Measurements from ENCODE around the gene STARD3.

STARD3 gene

DNA sequence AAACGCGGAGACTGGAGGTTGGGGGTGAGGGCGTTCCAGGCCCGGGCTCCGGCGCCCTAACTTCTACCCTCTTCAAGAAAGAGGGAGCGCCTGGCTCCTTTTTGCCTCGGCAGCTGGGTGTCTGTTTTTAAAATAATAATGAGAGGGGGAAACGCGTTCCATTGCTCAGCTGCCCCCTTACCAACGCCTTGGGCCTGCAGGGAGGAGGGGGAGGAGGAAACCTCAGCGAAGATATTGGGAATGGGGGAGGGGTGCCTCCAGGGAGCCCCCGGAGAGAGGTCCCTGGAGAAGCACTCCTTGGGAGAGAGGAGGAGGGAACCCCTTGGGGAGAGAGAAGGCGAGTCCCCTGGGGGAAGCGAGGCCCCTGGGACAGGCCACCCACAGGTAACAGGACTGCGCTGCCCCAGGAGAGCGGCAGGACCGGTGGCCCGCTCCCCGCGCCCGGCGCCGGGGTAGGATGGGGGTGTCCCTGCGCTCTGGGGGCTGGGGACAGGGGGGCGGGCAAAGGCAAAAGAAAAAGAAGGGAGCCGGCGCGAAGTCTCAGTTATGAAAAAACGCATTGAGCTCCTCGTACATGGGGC, 31.9 kb upstream of the STARD3 start:
- DNase-seq (ENCODE audit: low spot score) = no peak

DNA sequence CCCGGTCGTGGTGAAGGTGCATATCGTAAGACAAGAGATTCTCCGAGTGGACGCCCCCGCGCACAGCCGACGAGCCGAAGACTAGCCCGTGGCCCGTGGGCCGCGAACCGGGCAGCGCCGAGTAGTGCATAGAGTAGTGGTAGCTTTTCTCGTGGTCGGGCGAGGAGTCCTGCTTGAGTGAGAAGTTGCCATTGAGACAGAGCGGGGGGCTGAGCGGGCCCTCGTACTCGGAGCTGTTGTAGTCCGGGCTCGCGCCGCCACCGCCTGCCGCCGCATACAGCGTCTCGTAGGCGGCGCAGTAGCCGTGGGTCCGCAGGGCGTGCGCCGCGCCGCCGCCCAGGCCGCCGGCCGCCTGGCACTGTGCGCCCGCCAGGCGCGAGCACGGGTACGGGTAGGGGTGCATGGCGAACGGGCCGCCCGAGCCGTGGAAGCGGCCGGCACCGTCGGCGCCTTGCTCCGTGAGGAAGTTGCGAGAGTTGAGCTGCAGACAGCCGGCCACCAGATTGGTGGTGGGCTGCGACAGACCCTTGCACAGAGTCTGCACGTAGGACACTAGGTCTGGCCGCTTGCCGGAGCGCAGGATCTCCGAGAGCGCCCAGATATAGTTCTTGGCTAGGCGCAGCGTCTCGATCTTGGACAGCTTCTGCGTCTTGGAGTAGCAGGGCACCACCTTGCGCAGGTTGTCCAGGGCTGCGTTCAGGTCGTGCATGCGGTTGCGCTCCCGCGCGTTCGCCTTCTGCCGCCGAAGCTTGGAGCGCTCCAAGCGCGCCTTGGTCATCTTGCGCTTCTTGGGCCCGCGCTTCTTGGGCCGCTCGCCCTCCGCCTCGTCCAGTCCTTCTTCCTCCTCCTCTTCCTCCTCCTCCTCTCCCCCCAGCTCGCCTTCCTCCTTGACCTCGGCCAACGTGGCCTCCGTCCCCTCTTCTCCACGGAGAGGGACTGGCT, 31.2 kb upstream of the STARD3 start:
- peak; percentile 16 for DNase-seq (ENCODE audit: low spot score)

- DNase-seq (ENCODE audit: low spot score) = no peak
These were observed 30.4 kb upstream of the STARD3 start for GRCh38 chr17:39606434-39607056.

DNA sequence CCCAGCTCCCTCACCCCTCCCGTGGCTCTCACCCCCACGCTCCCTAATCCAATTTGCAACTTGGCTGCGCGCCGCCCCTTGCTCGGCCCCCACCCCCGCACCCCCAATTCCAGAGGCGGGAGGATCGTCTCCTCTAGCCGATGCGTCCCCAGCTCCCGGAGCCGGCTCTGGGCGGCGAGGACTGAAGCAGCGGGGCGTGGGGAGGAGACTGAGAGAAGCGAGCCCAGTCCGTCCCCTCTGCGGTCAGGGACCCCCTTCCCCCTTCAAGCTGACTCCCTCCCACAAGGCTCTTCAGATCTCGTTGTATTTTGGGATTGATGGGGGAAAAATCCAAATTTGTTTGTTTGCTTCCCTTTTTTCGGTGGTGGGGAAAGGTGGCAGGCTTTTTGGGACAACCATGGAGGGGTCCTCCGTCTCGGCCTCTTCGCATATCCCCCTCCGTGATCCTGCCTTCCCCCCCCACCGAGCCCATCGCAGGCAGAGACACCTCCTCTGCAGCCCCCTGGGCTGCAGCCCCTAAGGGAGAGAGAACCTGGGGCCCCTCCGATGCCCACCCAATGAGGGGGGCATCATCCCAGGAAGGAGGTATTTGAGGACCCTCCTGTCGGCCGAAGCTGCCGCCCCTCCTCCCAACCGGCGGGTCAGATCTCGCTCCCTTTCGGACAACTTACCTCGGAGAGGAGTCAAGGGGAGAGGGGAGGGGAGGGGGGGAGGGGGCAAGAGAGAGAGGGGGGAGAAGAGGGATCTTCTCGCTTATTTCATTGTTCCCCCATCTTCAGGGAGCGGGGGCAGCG, 29.7 kb upstream of the STARD3 start:
- DNase-seq (ENCODE audit: low spot score) = no peak

- DNase-seq (ENCODE audit: low spot score) = no peak
These were observed 29.2 kb upstream of the STARD3 start, which contains the start of gene NEUROD2 for GRCh38 chr17:39607851-39608130. NEUROD2 (minus strand) TSS chr17:39607920; CDS start chr17:39606599, 1,321 bp downstream.

DNA sequence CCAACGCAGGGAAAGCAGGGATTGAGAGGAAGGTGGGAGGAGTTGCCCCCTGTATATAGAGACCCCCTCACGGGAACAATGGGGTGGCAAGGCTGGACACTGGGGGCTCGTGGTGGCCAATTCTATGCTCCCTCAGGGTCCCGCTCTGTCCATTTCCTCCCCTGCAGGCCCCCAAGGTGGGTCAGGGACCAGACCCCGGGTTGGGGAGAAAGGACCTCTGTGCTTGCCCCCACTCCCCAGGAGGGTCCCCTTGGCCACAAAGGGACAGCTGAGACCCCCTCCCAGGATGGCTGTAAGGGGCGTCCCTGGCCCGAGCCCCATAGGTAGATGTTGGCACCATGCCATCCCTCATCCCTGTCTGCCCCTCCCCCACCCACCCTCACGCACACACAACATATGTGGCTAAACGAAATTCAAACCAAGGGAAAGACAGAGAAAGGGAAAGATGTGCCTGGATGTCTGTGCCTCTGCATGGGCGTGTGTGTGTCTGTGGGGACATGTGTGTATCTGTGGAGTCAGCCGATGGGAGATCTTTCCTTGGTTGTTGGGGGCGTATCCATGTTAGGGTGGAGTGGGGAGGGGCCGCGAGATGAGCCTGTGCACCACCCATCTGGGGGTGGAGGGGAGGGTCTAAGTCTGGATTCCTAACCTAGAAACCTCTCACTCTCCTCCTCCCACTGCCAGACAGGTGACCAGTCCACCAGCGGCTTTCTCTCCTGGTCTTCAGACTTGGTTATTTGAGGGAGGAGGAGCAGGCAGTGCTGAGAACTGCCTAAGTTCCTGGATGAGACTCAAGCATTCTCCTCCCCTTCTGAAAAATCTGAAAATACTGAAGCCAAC, 28.6 kb upstream of the STARD3 start:
- DNase-seq (ENCODE audit: low spot score) = no peak

DNA sequence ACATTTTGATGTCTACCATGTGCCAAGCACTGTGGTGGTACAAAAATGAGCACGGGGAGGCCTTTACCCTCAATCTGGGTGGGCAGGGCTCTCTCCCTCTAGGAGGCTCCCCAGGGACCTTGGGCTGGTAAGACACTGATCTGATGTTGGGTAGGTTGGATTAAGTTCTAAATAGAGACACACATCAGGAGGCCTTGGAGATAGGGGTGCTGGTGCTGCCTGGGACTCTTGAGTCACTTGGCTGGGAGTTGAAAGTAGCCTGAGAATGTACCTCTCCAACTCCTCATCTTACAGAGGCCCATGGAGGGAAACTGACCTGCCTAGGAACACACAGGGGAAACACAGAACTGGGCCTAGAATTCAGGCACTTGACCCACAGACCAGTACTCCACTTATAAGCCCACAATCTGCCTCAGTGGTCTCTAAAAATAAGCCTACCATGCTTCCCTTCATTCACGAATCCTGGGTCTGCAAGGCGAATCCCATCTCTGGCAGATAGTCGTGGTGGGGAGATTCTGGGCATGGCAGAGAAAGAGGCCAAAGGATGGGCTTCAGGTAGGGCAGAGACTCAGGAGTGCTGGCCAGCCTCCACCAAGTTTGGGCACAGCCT, 27.4 kb upstream of the STARD3 start:
- no peak for DNase-seq (ENCODE audit: low spot score)

DNA sequence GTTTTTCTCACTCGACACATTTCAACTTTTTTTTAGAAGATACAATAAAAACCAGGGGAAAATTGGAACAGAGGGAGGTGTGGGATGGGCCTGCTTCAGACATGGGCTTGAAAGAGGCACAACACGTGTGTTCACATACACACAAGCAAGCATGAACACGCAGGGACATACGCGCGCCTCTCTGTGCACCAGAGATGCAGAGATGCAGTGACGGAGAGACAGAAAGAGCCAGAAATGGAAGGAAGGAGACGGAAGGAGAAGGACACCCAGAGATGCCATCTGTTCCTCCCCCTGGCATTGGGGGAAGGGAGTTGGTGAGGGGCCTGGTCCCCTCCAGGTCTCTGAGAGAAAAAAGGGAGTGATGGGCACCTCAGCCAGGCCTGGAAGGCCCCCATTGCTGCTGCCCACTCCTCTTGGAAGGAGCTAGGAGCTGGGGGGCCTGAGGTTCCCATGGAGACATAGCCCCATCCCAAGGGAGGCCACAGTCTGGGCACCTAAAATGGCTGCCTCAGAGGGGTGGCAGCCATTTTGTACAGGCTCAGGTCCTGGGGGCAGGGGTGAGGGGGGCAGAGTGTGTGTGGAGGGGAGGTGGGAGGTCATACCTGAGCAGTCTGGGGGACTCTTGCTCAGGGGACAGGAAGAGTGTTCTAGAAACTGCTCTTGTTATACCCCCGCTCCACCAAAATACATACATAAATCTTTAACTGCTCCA, 25.4 kb upstream of the STARD3 start:
- DNase-seq (ENCODE audit: low spot score) = no peak

DNA sequence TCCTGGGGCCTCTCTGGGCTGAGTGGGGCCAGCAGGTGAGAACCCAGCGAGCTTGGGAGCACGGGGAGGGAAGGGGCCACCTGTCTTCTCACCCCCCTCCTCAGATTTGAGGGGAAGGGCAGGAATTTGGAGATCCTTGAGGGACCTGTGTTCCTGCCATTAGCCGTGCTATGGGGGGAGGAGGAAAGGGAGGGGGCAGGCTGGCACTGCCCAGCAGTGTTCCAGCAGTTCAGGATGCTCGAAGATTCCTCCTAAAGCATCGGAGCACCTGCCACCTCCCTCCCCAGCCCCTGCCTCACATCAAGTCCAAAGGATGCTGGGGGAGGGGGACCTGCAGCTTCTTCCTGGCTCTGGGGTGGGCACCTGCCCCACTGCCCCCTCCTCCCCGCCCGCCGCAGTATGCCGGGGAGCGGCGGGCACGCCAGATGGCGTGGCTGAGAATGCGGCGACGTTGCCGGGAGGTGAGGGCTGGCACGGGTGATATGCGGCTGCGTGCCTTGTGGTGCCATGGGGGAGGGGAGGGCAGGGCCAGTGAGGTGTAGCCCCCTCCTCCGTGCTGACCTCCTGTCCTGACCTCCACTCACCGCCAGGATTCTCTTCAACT, 24.6 kb upstream of the STARD3 start:
- no peak for DNase-seq (ENCODE audit: low spot score)

DNA sequence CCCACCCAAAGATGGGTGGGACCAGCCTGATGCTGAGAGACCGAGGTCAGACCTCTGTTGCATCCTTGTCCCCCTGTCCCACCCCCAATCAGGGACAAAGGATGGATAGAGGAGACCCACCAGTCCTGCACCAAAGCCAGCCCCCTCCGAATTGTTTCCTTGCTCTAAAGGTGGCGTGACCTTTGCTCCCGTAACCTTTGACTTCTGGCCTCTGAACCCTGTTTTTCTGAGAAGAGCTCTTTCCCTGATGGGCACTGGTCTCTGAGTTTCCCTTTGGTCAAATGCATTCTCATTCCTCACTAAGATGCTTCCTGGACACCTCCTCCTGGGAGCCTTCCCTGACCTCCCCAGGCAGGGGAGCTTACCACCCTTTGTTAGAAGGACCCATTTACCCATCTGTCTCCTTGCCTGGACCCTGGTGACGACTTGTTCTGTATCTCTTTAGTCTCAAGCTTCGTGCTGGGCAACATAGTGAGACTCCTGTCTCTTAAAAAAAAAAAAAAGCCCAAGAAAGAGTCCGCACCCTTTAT, 23.9 kb upstream of the STARD3 start:
- DNase-seq (ENCODE audit: low spot score) = no peak

GRCh38 chr17:39614545-39615157, 22.3 kb upstream of the STARD3 start:
- DNase-seq (ENCODE audit: low spot score) = no peak

- no peak for DNase-seq (ENCODE audit: low spot score)
These were observed 21.5 kb upstream of the STARD3 start for GRCh38 chr17:39615434-39615833.

DNA sequence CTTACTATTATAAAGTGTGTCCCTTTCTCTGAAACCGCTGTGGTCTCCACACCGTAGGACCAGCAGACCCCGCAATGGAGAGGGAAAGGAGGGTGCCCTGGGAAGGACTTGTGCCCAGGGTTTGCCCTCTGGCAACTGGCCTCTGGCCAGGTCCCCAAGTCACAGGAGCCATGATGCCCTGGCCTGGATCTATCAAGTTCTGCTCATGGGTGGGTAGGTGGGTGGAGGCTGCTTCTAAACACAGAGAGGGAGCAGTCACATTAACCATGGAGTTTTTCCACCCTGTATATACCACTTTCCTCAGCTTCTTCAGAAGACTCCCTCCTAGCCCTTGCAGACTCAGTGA, 19.9 kb upstream of the STARD3 start:
- DNase-seq (ENCODE audit: low spot score) = no peak

GRCh38 chr17:39617446-39618245, 19.3 kb upstream of the STARD3 start:
- peak; percentile 71 for DNase-seq (ENCODE audit: low spot score)

GRCh38 chr17:39618246-39618913, 18.6 kb upstream of the STARD3 start:
- no peak for DNase-seq (ENCODE audit: low spot score)

DNA sequence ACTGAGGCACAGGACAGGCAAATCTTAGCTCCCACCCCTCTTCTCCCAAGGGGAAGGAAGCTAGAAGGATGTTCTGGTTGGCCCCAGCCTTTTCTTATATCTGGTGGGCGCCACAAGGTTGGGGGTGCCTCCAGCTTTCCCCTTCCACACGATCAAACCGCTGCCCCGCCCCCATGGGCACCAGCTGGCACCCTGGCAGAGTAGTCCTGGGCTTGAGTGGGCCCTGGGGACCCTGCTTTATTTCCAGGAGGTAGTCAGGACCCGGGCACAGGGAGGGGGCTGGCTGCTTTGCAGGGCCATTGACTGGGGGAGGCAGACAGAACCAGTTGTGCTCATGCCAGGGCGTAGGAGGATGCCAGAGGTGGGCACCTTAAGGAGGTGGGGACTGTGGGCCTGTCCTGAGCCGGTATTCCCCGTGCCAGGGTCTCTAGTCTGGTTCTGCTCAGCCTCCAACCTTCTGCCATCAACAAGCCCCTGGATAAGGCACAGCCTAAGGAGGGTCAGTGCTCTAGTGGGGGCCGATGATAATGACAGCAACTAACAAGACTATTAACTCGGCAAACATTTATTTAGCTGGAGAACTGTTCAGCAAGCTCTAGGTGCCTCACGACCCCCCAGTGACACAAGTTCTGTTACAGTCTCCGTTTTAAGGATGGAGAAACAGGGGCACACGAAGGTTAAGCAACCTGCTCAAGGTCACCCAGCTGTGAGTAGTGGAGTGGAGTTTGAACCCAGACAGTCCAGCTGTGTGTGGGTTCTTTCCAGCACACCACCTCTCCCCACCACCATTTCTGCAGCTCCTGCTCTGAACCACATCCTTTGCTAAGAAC, 17.8 kb upstream of the STARD3 start:
- DNase-seq (ENCODE audit: low spot score) = no peak

- no peak for DNase-seq (ENCODE audit: low spot score)
These were observed 17.2 kb upstream of the STARD3 start for GRCh38 chr17:39619786-39620101.

Data from kidney tubule cell (primary cell).